Adrenal gland (tissue), 12 donors: Measurements from ENCODE around the gene KIAA0930. TPM values are rescaled to one million over a fixed set of nuclear protein-coding genes. Genes with fewer than 3 reads are reported as not detected.

Experiments used
- DNase-seq, 7 donors: peaks; one replicate each; pipeline ENCODE4 v3.0.0-alpha.2; 2019 to 2020
- H3K27ac ChIP-seq, 5 donors: fragments of 200-600 bp; sonication (generic) in 4 of 5; 1 replicate in 3 of 5; 2 replicates in 2 of 5; pipeline versions ENCODE4 v1.5.1 to v1.8.0; 2016 to 2020; ENCODE audit warnings: mild to moderate bottlenecking in 1 of 5
- H3K27me3 ChIP-seq: fragments of 200-600 bp; 2 replicates; pipeline ENCODE4 v1.8.0; 2021
- H3K36me3 ChIP-seq, 2 donors: fragments of 200-600 bp; replicated peaks in 1 of 2; 1 replicate in 1 of 2; 2 replicates in 1 of 2; pipeline versions ENCODE4 v1.5.1 to v1.8.0; 2018 to 2022
- H3K4me1 ChIP-seq, 2 donors: fragments of 200-600 bp; replicated peaks in 1 of 2; 1 replicate in 1 of 2; 2 replicates in 1 of 2; pipeline versions ENCODE4 v1.5.1 to v1.8.0; 2018 to 2021
- H3K4me3 ChIP-seq, 4 donors: fragments of 200-600 bp; sonication (generic) in 3 of 4; one replicate each; pipeline ENCODE4 v1.5.1; 2016 to 2018
- H3K9me3 ChIP-seq, 3 donors: fragments of 200-600 bp; sonication (generic) in 1 of 3; replicated peaks in 1 of 3; 1 replicate in 2 of 3; 2 replicates in 1 of 3; pipeline versions ENCODE4 v1.5.1 to v1.8.0; 2016 to 2021
- POLR2A ChIP-seq, 2 donors: fragments of 450-650 bp; IDR thresholded peaks; one replicate each; pipeline ENCODE4 v1.6.1; 2017; ENCODE audit warnings: antibody characterized with exemption in 2 of 2, mild to moderate bottlenecking in 2 of 2, moderate library complexity in 1 of 2
- WGBS, 4 donors: extraction: QIAGEN DNeasy Blood & Tissue Kit in 2 of 4; methylation state at CpG; one replicate each; pipeline versions ENCODE4 v1.1.5 to v1.1.7; 2013 to 2017; 5-methylcytosine and 5-hydroxymethylcytosine counted together
- intact Hi-C, 2 donors: fragments of 100-400 bp; cut with DNase I; formaldehyde crosslinking; loops; one replicate each; pipeline versions ENCODE4 v1.14.1 to v1.15.0; 2022 to 2023
- polyA plus RNA-seq, 3 donors: library from polyadenylated mRNA; stranded (reverse); fragments of 200-250 nt in 2 of 3; fragments of 350-450 nt in 1 of 3; fragmentation: Illumina TruSeq in 1 of 3; extraction: RNeasy Lipid Tissue Mini Kit (QIAGEN cat#74804) in 1 of 3; gene quantifications; one replicate each; pipeline ENCODE4 v1.2.3, GENCODE V29; 2013 to 2014
- total RNA-seq, 9 donors: library from RNA; depleted of rRNA in 4 of 9; stranded (reverse); fragments of >200 nt in 4 of 9; fragments of 120-200 nt in 1 of 9; fragmentation: NEBNext Ultra II Directional in 1 of 9; extraction: Animal tissue kit (Norgen Biotek cat#: 25700) in 1 of 9; gene quantifications; one replicate each; pipeline versions ENCODE4 v1.1.0 to v1.2.4, GENCODE V29; 2013 to 2023
- TF ChIP-seq, protein P1 (sequence below), 6 experiments: fragments of 450-650 bp in 4 of 6; fragments of 200-600 bp in 2 of 6; sonication (generic) in 1 of 6; IDR thresholded peaks; 1 replicate in 5 of 6; 2 replicates in 1 of 6; pipeline versions ENCODE4 v1.5.1 to v1.8.0; 2016 to 2021; ENCODE audit warnings: antibody characterized with exemption in 6 of 6, mild to moderate bottlenecking in 2 of 6, moderate library complexity in 1 of 6
- donor health status: healthy with polysubstance abuse.
- donor health status: Bipolar disorder and iron deficiency.
- donor health status: DM: yes; HTN: yes; CAD: no.
- donor health status: DM: no; HTN: no; CAD: no.
- donor health status: DM: no; HTN: no; CAD: no.
- donor health status: DM: yes; HTN: yes; CAD: no.

Gene KIAA0930
- total and polyA plus RNA-seq, 12 donors, result 40.3 to 183 (median 96.4) TPM

DNA sequence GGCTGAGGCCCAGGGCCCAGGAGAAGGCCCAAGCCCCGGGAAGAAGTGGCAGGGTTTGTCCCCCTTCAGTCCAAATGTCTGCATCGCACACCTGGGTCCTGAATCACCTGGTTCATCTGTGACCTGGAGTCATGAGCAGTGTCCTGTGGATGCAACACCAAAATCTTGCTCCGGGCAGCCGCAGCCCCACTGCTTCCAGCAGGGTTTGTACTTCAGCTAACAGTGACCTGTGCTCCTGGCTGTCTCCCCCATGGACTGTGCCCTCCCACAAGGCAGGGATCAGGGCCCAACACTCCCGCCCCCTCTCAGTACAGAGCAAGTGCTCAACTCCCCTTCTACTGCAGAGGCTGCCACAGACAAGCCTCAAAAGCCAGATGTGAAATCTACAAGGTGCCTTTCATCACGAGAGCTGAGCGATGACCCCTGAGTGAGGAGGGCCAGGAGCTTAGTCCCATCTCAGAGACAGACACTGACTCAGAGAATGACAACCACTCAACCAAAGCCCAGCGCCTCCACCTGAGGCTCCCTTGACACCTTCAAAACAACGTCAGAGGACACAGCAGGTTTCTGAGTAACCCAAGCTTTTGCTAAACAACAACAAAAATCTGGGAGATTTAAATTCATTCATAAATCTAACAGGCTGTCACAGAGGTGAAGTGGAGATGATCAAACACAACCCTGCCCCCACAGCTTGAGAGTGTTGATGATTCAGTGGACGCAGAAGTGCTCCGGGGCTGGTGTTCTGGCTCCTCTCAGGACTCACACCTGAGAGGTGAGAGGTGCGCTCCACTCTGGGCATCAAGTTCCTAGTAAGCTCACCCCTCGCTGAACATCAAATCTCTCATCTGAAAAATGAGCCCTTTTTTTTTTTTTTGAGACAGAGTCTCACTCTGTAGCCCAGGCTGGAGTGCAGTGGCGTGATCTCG is 3.4 kb downstream of the KIAA0930 start:
- intact Hi-C loops, result no loop called here
- TF ChIP-seq POLR2A (IDR thresholded peaks at IDR 0.05), result no peak
- TF ChIP-seq, protein P1, sequence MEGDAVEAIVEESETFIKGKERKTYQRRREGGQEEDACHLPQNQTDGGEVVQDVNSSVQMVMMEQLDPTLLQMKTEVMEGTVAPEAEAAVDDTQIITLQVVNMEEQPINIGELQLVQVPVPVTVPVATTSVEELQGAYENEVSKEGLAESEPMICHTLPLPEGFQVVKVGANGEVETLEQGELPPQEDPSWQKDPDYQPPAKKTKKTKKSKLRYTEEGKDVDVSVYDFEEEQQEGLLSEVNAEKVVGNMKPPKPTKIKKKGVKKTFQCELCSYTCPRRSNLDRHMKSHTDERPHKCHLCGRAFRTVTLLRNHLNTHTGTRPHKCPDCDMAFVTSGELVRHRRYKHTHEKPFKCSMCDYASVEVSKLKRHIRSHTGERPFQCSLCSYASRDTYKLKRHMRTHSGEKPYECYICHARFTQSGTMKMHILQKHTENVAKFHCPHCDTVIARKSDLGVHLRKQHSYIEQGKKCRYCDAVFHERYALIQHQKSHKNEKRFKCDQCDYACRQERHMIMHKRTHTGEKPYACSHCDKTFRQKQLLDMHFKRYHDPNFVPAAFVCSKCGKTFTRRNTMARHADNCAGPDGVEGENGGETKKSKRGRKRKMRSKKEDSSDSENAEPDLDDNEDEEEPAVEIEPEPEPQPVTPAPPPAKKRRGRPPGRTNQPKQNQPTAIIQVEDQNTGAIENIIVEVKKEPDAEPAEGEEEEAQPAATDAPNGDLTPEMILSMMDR (IDR thresholded peaks at IDR 0.05), result no peak
- 90 to 95% (median 91%) methylated on average over 13 to 15 of the region's 15 CpGs for WGBS, 4 donors

GRCh38 chr22:45235851-45236342 is 4.8 kb downstream of the KIAA0930 start:
- Histone ChIP-seq H3K27me3 (no peaks in the 10 kb centered on the region), H3K9me3 (no peaks in the 10 kb centered on the region), H3K36me3 (no peaks in the 10 kb centered on the region), H3K4me1 (peaks cover 0 to 31% of the 10 kb centered on the region in 2 donors), H3K27ac (no peak overlapping the region), H3K4me3 (no peak overlapping the region)
- intact Hi-C loops, result no loop called here
- DNase-seq, result no peak
- no peak for TF ChIP-seq POLR2A (IDR thresholded peaks at IDR 0.05)
- TF ChIP-seq, protein P1 (IDR thresholded peaks at IDR 0.05), result no peak
- 82 to 91% (median 86%) methylated on average over 10 to 20 of the region's 20 CpGs for WGBS, 4 donors

More for the DNA sequence above, 3.4 kb downstream of the KIAA0930 start:
- Histone ChIP-seq H3K9me3 (no peaks in the 10 kb centered on the region), H3K27me3 (no peaks in the 10 kb centered on the region), H3K4me1 (peaks cover 0 to 35% of the 10 kb centered on the region in 2 donors), H3K36me3 (no peaks in the 10 kb centered on the region), H3K27ac (no peak overlapping the region), H3K4me3 (no peak overlapping the region)
- no peak for DNase-seq

GRCh38 chr22:45235101-45235777 is 5.5 kb downstream of the KIAA0930 start:
- Histone ChIP-seq H3K27ac (peak overlapping the region in 1 of 5 donors; percentile 78), H3K9me3 (no peaks in the 10 kb centered on the region), H3K36me3 (no peaks in the 10 kb centered on the region), H3K4me3 (no peak overlapping the region), H3K4me1 (peaks cover 0 to 31% of the 10 kb centered on the region in 2 donors), H3K27me3 (no peaks in the 10 kb centered on the region)
- TF ChIP-seq POLR2A (IDR thresholded peaks at IDR 0.05), result no peak
- TF ChIP-seq, protein P1 (IDR thresholded peaks at IDR 0.05), result no peak
- peak in 2 of 7 donors; percentile 43 to 49 for DNase-seq
- intact Hi-C loops, result no loop called here
- 76 to 82% (median 79%) methylated on average over 17 to 23 of the region's 23 CpGs for WGBS, 4 donors

DNA sequence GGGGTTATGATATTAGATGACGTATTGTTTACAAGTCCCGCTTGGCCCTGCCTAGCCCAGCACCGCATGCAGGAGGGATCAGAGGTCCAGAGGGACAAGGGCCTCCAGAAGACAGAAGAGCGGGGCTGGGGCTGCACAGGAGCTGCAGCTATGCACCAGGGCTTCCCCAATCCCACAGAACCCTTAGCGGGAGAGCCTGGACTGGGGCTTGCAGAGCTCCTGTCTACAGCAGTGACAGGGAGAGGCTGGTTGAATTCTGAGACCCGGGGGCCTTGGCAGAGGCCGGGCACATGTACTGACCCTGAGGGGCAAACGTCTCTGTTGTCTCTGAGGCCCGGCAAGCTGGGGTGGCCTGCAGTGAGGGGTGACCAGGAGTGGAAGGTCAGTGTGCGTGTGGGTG is 6.9 kb downstream of the KIAA0930 start:
- DNase-seq, result no peak
- H3K9me3 ChIP-seq, result no peaks in the 10 kb centered on the region
- no peak for TF ChIP-seq POLR2A (IDR thresholded peaks at IDR 0.05)
- TF ChIP-seq, protein P1 (IDR thresholded peaks at IDR 0.05), result no peak
- peaks cover 0 to 18% of the 10 kb centered on the region in 2 donors for H3K4me1 ChIP-seq
- no peak overlapping the region for H3K4me3 ChIP-seq
- intact Hi-C loops, result no loop called here
- 82 to 92% (median 86%) methylated on average over 8 to 10 of the region's 10 CpGs for WGBS, 4 donors
- no peaks in the 10 kb centered on the region for H3K27me3 ChIP-seq
- H3K36me3 ChIP-seq, result no peaks in the 10 kb centered on the region
- peak overlapping the region in 1 of 5 donors; percentile 34 for H3K27ac ChIP-seq
